ENCODE measurements around the gene BEX4. TPM values are rescaled to one million over a fixed set of nuclear protein-coding genes. Genes with fewer than 3 reads are reported as not detected.

BEX4 gene
- total and polyA plus RNA-seq, 4 experiments from 2014 or later = 38.9 to 101 (median 48.9) TPM

DNA sequence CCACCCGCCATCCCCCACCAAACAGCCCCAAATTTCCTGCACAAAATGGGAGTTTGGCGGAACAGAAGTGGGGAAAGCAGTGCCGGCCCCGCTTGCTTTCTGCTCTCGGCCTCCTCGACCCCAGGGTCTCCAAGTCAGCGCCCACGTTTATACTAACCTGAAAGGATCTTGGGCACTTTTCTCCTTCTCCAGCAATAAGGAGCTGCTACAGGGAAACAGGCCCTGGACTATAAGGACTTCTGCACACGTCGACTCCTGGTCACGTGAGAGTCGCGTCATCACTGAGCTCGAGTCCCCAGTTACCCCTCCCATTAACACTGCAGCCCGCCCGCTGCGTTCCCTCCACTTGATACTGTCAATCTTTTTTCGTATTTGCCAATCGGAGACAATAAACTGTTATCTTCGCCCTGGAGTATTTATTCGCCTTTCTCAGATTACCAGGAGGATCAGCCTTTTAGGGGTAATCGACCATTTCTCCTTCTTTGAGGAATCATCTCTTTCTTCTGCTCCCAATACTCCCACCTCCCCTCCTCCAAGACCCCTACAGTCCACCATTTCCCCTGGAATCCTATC is 40.1 kb downstream of the BEX4 start, which contains the start of gene TCEAL8:
Gene TCEAL8 (minus strand): TSS at position 235 of the 573 bp plus-strand sequence. CDS start 1,176 bp downstream, outside the sequence.
- Mint-ChIP-seq H3K27me3 (no peaks in the 10 kb centered on the region), H3K4me3 (peak within 1 kb of the TSS; percentile 90 to 97 (median 96)), H3K4me1 (peaks cover 13 to 38% (median 18%) of the 10 kb centered on the region in 4 donors), H3K36me3 (peaks cover 0 to 10% of the 10 kb centered on the region in 2 donors), H3K27ac (peak within 1 kb of the TSS; percentile 91 to 97 (median 95)), H3K9me3 (peaks cover 0 to 2% (median 0%) of the 10 kb centered on the region in 8 donors)
- Histone ChIP-seq H3K27ac (ENCODE audit: low read depth, low read length) (peak within 1 kb of the TSS; percentile 73), H3K27me3 (ENCODE audit: insufficient read depth, low read length) (no peaks in the 10 kb centered on the region), H3K4me1 (ENCODE audit: insufficient read depth, low read length) (peaks cover 9% of the 10 kb centered on the region), H3K9me3 (ENCODE audit: control insufficient read depth in 1 of 2, low read length in 2 of 2) (no peaks in the 10 kb centered on the region), H3K36me3 (ENCODE audit: insufficient read depth, low read length) (no peaks in the 10 kb centered on the region), H3K4me3 (ENCODE audit: low read length in 2 of 2) (peak within 1 kb of the TSS; percentile 47 to 83)
- ChIA-PET CTCF (ENCODE audit: partially characterized antibody) (interaction anchor here (1.3 kb wide), 1 partner anchor 44 kb away, joined by 5 read pairs; no protein-coding TSS in a partner anchor), POLR2A (ENCODE audit: partially characterized antibody) (interaction anchor here (0.6 to 2.0 kb wide), 2 partner anchors 40 to 206 kb away, joined by 3 to 10 read pairs; partner anchors contain the start of gene BEX4)
- intact Hi-C loops (cut with micrococcal nuclease) = loop anchor here (2.0 kb wide), 2 partner anchors 40 to 56 kb away; partner anchors contain the start of genes BEX2 and BEX4
- DNase-seq = peak; percentile 41 to 76 (median 54)

DNA sequence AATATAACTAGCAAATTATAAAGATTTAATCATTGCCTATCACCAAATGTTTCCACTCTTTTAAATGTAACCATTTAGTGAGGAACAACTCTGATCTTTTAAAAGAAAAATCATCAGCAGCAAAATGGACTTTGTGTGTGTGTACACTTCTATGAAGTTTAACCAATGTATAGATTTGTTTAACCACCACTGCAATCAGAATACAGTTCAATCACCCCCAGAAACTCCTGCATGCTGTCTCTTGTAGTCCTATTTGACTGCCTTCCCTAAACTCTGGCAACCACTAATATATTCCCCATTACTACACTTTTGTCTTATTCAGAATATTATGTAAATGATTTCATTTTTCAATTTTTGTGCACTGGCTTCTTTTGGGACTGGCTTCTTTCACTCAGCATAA is 41.7 kb downstream of the BEX4 start:
- Histone ChIP-seq H3K36me3 (ENCODE audit: insufficient read depth, low read length) (no peaks in the 10 kb centered on the region), H3K27ac (ENCODE audit: low read depth, low read length) (no peak overlapping the region), H3K9me3 (ENCODE audit: control insufficient read depth in 1 of 2, low read length in 2 of 2) (no peaks in the 10 kb centered on the region), H3K4me1 (ENCODE audit: insufficient read depth, low read length) (peaks cover 9% of the 10 kb centered on the region), H3K27me3 (ENCODE audit: insufficient read depth, low read length) (no peaks in the 10 kb centered on the region), H3K4me3 (ENCODE audit: low read length in 2 of 2) (no peak overlapping the region)
- ChIA-PET CTCF (ENCODE audit: partially characterized antibody) (interaction anchor here (1.4 kb wide), 1 partner anchor 233 kb away, joined by 3 read pairs; no protein-coding TSS in a partner anchor), POLR2A (ENCODE audit: partially characterized antibody) (no interaction called here)
- peaks cover 0 to 3% (median 0%) of the 10 kb centered on the region in 8 donors for H3K9me3 Mint-ChIP-seq
- H3K27ac Mint-ChIP-seq = peak overlapping the region in 1 of 7 donors; percentile 32
- intact Hi-C loops (cut with micrococcal nuclease) = no loop called here
- peaks cover 0 to 10% of the 10 kb centered on the region in 2 donors for H3K36me3 Mint-ChIP-seq
- peaks cover 0 to 2% of the 10 kb centered on the region in 2 donors for H3K27me3 Mint-ChIP-seq
- H3K4me3 Mint-ChIP-seq = no peak overlapping the region
- H3K4me1 Mint-ChIP-seq = peaks cover 13 to 38% (median 18%) of the 10 kb centered on the region in 4 donors
- DNase-seq = no peak

DNA sequence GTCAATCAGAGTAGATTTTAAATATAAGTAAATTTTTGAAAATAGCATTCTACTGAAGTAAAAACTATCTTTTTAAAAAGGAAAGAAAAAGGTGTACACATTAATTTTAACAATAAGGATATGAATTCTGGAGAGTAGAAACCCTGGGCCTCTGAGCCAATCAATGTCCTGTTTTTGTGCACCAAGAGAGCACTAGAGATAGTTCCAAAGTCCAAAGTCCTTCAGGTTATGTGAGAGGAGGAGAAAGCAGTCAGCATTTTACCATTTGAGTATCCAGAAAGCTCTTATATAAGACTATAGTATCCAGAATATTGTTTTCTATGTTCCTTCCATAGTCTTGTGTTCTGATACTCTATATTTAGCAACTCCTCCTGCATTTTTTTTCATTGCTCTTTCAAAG is 43.4 kb downstream of the BEX4 start:
- Mint-ChIP-seq H3K4me1 (peaks cover 10 to 25% (median 17%) of the 10 kb centered on the region in 4 donors), H3K27me3 (peaks cover 0 to 2% of the 10 kb centered on the region in 2 donors), H3K9me3 (peaks cover 0 to 1% (median 0%) of the 10 kb centered on the region in 8 donors), H3K36me3 (peaks cover 0 to 9% of the 10 kb centered on the region in 2 donors), H3K27ac (no peak overlapping the region), H3K4me3 (no peak overlapping the region)
- intact Hi-C loops (cut with micrococcal nuclease) = no loop called here
- Histone ChIP-seq H3K4me3 (ENCODE audit: low read length in 2 of 2) (no peak overlapping the region), H3K9me3 (ENCODE audit: control insufficient read depth in 1 of 2, low read length in 2 of 2) (no peaks in the 10 kb centered on the region), H3K27ac (ENCODE audit: low read depth, low read length) (no peak overlapping the region), H3K36me3 (ENCODE audit: insufficient read depth, low read length) (no peaks in the 10 kb centered on the region), H3K4me1 (ENCODE audit: insufficient read depth, low read length) (peaks cover 8% of the 10 kb centered on the region), H3K27me3 (ENCODE audit: insufficient read depth, low read length) (no peaks in the 10 kb centered on the region)
- ChIA-PET CTCF (ENCODE audit: partially characterized antibody) (interaction anchor here (1.4 to 1.9 kb wide), 2 partner anchors 9 to 232 kb away, joined by 3 to 6 read pairs; no protein-coding TSS in a partner anchor), POLR2A (ENCODE audit: partially characterized antibody) (no interaction called here)
- no peak for DNase-seq

Other genes starting within 250 kb of the BEX4 start
- gene BEX1, start 150.9 kb upstream of the BEX4 start, total RNA-seq = not detected
- gene BEX1, start 150.9 kb upstream of the BEX4 start, polyA plus RNA-seq = under 1 TPM in 1 of 2 donors, not detected in 1; 0.50 TPM
- not detected for gene NXF3, start 122.0 kb upstream of the BEX4 start, total RNA-seq
- not detected for gene NXF3, start 122.0 kb upstream of the BEX4 start, polyA plus RNA-seq
- gene TCEAL8, start 40.0 kb downstream of the BEX4 start, total RNA-seq = 10 to 100 TPM; 33.9 to 35.3 TPM
- 100 to 1,000 TPM in 1 of 2 donors, 10 to 100 TPM in 1; 71.5 to 122 TPM for gene TCEAL8, start 40.0 kb downstream of the BEX4 start, polyA plus RNA-seq
- not detected for gene TCEAL5, start 61.6 kb downstream of the BEX4 start, total RNA-seq
- not detected for gene TCEAL5, start 61.6 kb downstream of the BEX4 start, polyA plus RNA-seq
- 10 to 100 TPM; 41.9 to 48.2 TPM for gene BEX2, start 95.9 kb downstream of the BEX4 start, total RNA-seq
- gene BEX2, start 95.9 kb downstream of the BEX4 start, polyA plus RNA-seq = 100 to 1,000 TPM in 1 of 2 donors, 10 to 100 TPM in 1; 71.4 to 112 TPM
- gene TCEAL7, start 115.1 kb downstream of the BEX4 start, total RNA-seq = not detected
- gene TCEAL7, start 115.1 kb downstream of the BEX4 start, polyA plus RNA-seq = not detected
- gene TCEAL9, start 141.4 kb downstream of the BEX4 start, total RNA-seq = 1 to 10 TPM; 2.0 to 2.4 TPM
- 1 to 10 TPM; 1.0 to 3.0 TPM for gene TCEAL9, start 141.4 kb downstream of the BEX4 start, polyA plus RNA-seq
- 10 to 100 TPM; 50.6 to 52.7 TPM for gene BEX3, start 161.4 kb downstream of the BEX4 start, total RNA-seq
- 10 to 100 TPM; 85.3 to 94.0 TPM for gene BEX3, start 161.4 kb downstream of the BEX4 start, polyA plus RNA-seq

Data from CD4-positive, alpha-beta memory T cell (primary cell).